Liver (tissue), 3 donors: ENCODE measurements around the gene MTHFD1.

Experiments
- CTCF ChIP-seq: fragments of 150-350 bp; IDR thresholded peaks from 2 replicates; pipeline ENCODE4 v1.5.1; 2017; ENCODE audit warnings: improper control_type of control experiment, low read depth, low read length; ENCODE audit not compliant: missing input control
- JUND ChIP-seq, 2 donors: IDR thresholded peaks; 2 replicates each; pipeline ENCODE4 v1.6.1; 2016; ENCODE audit warnings: antibody characterized with exemption in 2 of 2
- MAX ChIP-seq: IDR thresholded peaks from 2 replicates; pipeline ENCODE4 v1.6.1; 2016; ENCODE audit warnings: antibody characterized with exemption
- NR2F2 ChIP-seq: IDR thresholded peaks from 2 replicates; pipeline ENCODE4 v1.6.1; 2016; ENCODE audit warnings: antibody characterized with exemption
- RAD21 ChIP-seq, 2 donors: IDR thresholded peaks; 2 replicates each; pipeline ENCODE4 v1.6.1; 2016; ENCODE audit warnings: antibody characterized with exemption in 2 of 2, mild to moderate bottlenecking in 2 of 2
- REST ChIP-seq: IDR thresholded peaks from 2 replicates; pipeline ENCODE4 v1.6.1; 2016; ENCODE audit warnings: antibody characterized with exemption, mild to moderate bottlenecking
- RXRA ChIP-seq, 2 donors: IDR thresholded peaks; 2 replicates each; pipeline ENCODE4 v1.6.1; 2017 to 2018; ENCODE audit warnings: antibody characterized with exemption in 2 of 2, mild to moderate bottlenecking in 1 of 2
- donor health status: healthy.
- donor health status: healthy.

GRCh38 chr14:64463873-64464272 lies 75.7 kb downstream of the MTHFD1 start:
- no peak for TF ChIP-seq RAD21 (IDR thresholded peaks at IDR 0.05)
- TF ChIP-seq REST = no peak
- no peak for TF ChIP-seq CTCF
- TF ChIP-seq MAX = no peak
- no peak for TF ChIP-seq NR2F2
- TF ChIP-seq JUND (IDR thresholded peaks at IDR 0.05) = no peak
- no peak for TF ChIP-seq RXRA (IDR thresholded peaks at IDR 0.05)
